ENCODE results near the gene ANO8.

ANO8 gene

DNA sequence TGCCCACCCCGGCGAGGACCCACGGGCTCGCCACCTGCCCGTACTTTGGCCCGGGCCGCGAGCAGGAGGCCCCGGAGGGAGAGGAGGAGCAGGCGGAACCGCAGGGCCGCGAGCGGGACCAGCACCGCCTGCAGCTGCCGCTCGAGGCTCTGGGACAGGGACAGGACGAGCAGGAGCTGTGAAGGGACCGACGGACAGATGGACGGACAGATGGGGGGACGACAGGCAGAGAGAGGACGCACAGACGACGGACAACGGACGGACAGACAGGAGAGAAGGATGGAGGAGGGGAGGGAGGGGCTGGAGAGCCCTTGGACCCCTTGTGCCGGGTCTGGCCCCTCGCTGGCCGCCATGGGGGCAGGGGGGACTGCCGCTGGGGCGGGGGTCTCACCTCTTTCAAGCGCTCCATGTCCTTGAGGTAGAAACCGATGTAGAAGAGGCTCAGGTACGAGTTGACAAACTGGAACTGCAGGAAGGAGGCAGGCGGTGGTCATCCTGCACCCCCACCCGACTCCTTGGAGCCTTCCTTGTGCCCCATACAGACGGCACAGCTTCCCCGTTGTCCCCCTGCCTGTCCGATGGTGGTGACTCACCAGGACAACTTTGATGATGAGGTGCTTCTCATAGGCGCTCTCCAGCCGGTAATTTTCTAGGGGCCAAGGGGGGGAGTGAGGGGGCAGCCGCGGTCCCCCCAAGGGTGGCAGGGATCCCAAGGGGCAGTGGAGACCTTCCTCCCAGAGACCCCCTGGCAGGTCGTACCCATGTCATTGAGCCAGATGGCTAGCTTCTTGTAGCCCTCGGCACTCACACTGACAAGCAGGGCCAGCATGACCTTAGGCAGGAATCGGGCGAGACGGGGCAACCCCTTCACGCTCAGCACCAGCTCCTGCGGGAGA lies 5.0 kb downstream of the ANO8 start:
- Histone ChIP-seq H3K4me3 (ENCODE audit: insufficient read depth, low read depth, low read length, poor library complexity, severe bottlenecking) (peak overlapping the region; percentile 46), H3K27me3 (replicated peaks; ENCODE audit: control insufficient read depth, insufficient read depth, low read length, poor library complexity, severe bottlenecking) (no peaks in the 10 kb centered on the region), H3K36me3 (ENCODE audit: control insufficient read depth, insufficient read depth, low read length) (no peaks in the 10 kb centered on the region), H3K27ac (ENCODE audit: insufficient read depth, low read length, poor library complexity, severe bottlenecking) (no peak overlapping the region), H3K4me1 (ENCODE audit: control insufficient read depth, insufficient read depth, low read length, poor library complexity, severe bottlenecking) (peaks cover 21% of the 10 kb centered on the region), H3K9me3 (ENCODE audit: control insufficient read depth, low read length) (no peaks in the 10 kb centered on the region)
- no peak for DNase-seq

DNA sequence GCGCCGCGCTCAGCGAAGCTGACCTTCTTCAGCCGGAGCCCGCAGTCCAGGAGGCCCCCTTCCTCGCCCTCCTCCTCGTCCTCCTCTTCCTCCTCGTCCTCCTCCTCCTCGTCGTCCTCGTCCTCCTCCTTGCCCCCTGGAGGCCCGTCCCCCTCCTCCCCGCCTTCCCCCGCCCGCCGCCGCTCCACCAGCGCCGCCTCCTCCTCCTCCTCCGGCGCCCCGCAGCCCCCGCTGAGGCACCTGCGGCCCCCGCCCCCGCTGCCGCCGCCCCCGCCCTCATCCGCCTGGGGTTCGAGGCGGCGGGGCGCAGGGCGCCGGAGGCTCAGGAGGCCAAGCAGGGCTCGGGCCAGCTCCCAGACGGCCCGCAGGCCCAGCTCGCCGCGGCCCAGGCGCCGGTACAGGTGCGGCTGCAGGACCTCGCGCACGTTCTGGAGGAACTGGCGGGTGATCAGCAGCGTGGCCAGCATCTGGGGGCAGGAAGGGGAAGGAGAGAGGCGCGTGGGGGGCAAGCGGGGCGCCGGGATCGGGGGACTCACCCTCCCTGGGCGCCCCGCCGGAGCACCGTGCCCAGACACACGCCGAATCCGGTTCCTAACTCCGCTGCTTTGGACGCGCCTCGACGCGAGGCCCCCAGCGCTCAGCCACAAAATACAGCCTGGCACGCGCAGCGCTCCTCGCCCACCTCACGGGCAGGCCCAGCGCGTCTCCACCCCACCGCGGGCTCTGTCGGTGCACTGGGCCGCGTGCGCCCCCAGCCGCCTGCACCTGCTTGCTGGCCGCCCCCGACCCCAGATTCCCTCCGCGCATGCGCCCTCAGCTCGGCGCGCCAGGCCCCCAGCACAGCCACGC lies 5.9 kb downstream of the ANO8 start:
- Histone ChIP-seq H3K36me3 (ENCODE audit: control insufficient read depth, insufficient read depth, low read length) (no peaks in the 10 kb centered on the region), H3K4me1 (ENCODE audit: control insufficient read depth, insufficient read depth, low read length, poor library complexity, severe bottlenecking) (peaks cover 15% of the 10 kb centered on the region), H3K9me3 (ENCODE audit: control insufficient read depth, low read length) (no peaks in the 10 kb centered on the region), H3K4me3 (ENCODE audit: insufficient read depth, low read depth, low read length, poor library complexity, severe bottlenecking) (peak overlapping the region; percentile 65), H3K27me3 (replicated peaks; ENCODE audit: control insufficient read depth, insufficient read depth, low read length, poor library complexity, severe bottlenecking) (no peaks in the 10 kb centered on the region), H3K27ac (ENCODE audit: insufficient read depth, low read length, poor library complexity, severe bottlenecking) (peak overlapping the region; percentile 68)
- DNase-seq: peak in 2 of 3 donors; percentile 11 to 26

DNA sequence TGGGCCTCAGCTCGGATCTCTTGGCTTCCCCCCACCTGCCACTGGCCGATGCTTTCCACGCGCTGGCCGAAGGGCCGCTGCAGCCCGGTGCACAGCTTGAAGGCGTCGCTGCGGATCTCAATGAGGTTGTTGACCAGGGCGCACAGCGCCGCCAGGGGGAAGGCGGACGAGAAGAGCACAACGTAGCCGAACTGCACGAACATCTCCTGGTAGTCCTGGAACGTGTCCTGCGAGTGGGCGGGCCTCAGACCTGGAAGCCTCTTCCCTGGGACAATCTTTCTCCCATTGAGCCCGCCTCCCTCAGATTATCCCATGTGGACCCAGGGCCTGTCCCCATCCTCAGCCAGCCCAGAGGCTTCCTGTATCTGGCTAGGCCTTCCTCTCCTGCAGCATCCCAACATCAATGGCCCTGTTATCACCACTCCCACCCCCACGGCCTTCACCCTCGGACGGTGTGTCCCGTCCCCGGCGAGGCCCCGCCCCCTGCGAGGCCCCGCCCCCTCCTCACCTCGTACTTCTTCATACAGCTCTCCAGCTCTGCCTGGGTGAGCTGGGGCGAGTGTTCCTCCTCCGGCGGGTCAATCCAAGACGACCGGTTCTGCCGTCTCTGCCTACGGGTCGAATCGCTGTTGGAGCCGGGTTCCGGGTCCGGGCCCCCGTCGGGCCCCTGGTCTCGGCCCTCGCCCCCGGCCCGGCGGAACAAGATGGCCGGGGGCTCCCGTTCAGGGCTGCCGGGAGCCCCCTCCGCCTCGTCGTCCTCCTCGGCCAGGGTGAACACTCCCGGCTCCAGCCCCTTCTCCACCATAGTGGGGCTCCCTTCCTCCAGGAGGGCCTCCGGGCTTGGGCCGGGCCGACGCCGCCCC lies 6.8 kb downstream of the ANO8 start:
- Histone ChIP-seq H3K9me3 (ENCODE audit: control insufficient read depth, low read length) (no peaks in the 10 kb centered on the region), H3K4me3 (ENCODE audit: insufficient read depth, low read depth, low read length, poor library complexity, severe bottlenecking) (peak overlapping the region; percentile 65), H3K36me3 (ENCODE audit: control insufficient read depth, insufficient read depth, low read length) (no peaks in the 10 kb centered on the region), H3K27ac (ENCODE audit: insufficient read depth, low read length, poor library complexity, severe bottlenecking) (peak overlapping the region; percentile 68), H3K27me3 (replicated peaks; ENCODE audit: control insufficient read depth, insufficient read depth, low read length, poor library complexity, severe bottlenecking) (no peaks in the 10 kb centered on the region), H3K4me1 (ENCODE audit: control insufficient read depth, insufficient read depth, low read length, poor library complexity, severe bottlenecking) (peaks cover 15% of the 10 kb centered on the region)
- DNase-seq: peak; percentile 41 to 52 (median 43)

GRCh38 chr19:17327068-17327653 lies 7.5 kb downstream of the ANO8 start:
- no peaks in the 10 kb centered on the region for H3K36me3 ChIP-seq (ENCODE audit: control insufficient read depth, insufficient read depth, low read length)
- H3K4me1 ChIP-seq (ENCODE audit: control insufficient read depth, insufficient read depth, low read length, poor library complexity, severe bottlenecking): peaks cover 15% of the 10 kb centered on the region
- H3K9me3 ChIP-seq (ENCODE audit: control insufficient read depth, low read length): no peaks in the 10 kb centered on the region
- DNase-seq: no peak
- no peaks in the 10 kb centered on the region for H3K27me3 ChIP-seq (replicated peaks; ENCODE audit: control insufficient read depth, insufficient read depth, low read length, poor library complexity, severe bottlenecking)
- no peak overlapping the region for H3K4me3 ChIP-seq (ENCODE audit: insufficient read depth, low read depth, low read length, poor library complexity, severe bottlenecking)
- H3K27ac ChIP-seq (ENCODE audit: insufficient read depth, low read length, poor library complexity, severe bottlenecking): no peak overlapping the region

GRCh38 chr19:17326595-17326966 lies 8.1 kb downstream of the ANO8 start:
- no peak overlapping the region for H3K27ac ChIP-seq (ENCODE audit: insufficient read depth, low read length, poor library complexity, severe bottlenecking)
- H3K4me1 ChIP-seq (ENCODE audit: control insufficient read depth, insufficient read depth, low read length, poor library complexity, severe bottlenecking): peaks cover 15% of the 10 kb centered on the region
- no peaks in the 10 kb centered on the region for H3K36me3 ChIP-seq (ENCODE audit: control insufficient read depth, insufficient read depth, low read length)
- H3K9me3 ChIP-seq (ENCODE audit: control insufficient read depth, low read length): no peaks in the 10 kb centered on the region
- no peak for DNase-seq
- H3K27me3 ChIP-seq (replicated peaks; ENCODE audit: control insufficient read depth, insufficient read depth, low read length, poor library complexity, severe bottlenecking): no peaks in the 10 kb centered on the region
- no peak overlapping the region for H3K4me3 ChIP-seq (ENCODE audit: insufficient read depth, low read depth, low read length, poor library complexity, severe bottlenecking)

DNA sequence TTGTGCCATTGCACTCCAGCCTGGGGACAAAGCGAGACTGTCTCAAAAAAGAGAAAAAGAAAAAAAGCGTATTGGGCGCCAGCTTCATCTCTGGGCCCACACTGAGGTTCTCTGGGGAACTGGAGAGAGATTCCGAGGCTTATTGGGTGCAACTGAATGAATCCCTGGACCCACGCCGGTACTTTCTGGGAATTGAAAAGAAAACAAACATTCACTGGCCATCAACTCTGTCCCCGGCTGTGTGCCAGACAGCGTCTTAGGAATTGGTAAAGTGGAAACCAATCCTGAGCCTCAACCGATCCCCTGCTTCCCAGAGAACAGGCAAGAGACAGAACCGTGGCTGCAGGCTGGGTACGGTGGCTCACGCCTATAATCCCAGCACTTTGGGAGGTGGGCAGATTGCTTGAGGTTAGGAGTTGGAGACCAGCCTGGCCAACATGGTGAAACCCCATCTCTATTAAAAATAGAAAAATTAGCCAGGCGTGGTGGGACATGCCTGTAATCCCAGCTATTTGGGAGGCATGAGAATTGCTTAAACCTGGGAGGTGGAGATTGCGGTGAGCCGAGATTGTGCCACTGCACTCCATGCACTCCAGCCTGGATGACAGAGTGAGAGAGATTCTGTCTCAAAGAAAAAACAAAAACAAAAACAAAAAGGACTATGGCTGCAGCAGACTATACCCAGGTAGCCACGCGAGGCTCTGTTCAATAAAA lies 8.6 kb downstream of the ANO8 start:
- no peak overlapping the region for H3K27ac ChIP-seq (ENCODE audit: insufficient read depth, low read length, poor library complexity, severe bottlenecking)
- no peaks in the 10 kb centered on the region for H3K9me3 ChIP-seq (ENCODE audit: control insufficient read depth, low read length)
- H3K27me3 ChIP-seq (replicated peaks; ENCODE audit: control insufficient read depth, insufficient read depth, low read length, poor library complexity, severe bottlenecking): no peaks in the 10 kb centered on the region
- DNase-seq: no peak
- peaks cover 15% of the 10 kb centered on the region for H3K4me1 ChIP-seq (ENCODE audit: control insufficient read depth, insufficient read depth, low read length, poor library complexity, severe bottlenecking)
- no peaks in the 10 kb centered on the region for H3K36me3 ChIP-seq (ENCODE audit: control insufficient read depth, insufficient read depth, low read length)
- H3K4me3 ChIP-seq (ENCODE audit: insufficient read depth, low read depth, low read length, poor library complexity, severe bottlenecking): no peak overlapping the region

GRCh38 chr19:17325133-17325532 lies 9.5 kb downstream of the ANO8 start:
- no peak overlapping the region for H3K27ac ChIP-seq (ENCODE audit: insufficient read depth, low read length, poor library complexity, severe bottlenecking)
- no peak for DNase-seq
- H3K4me3 ChIP-seq (ENCODE audit: insufficient read depth, low read depth, low read length, poor library complexity, severe bottlenecking): no peak overlapping the region
- no peaks in the 10 kb centered on the region for H3K9me3 ChIP-seq (ENCODE audit: control insufficient read depth, low read length)
- no peaks in the 10 kb centered on the region for H3K27me3 ChIP-seq (replicated peaks; ENCODE audit: control insufficient read depth, insufficient read depth, low read length, poor library complexity, severe bottlenecking)
- H3K36me3 ChIP-seq (ENCODE audit: control insufficient read depth, insufficient read depth, low read length): peaks cover 9% of the 10 kb centered on the region
- H3K4me1 ChIP-seq (ENCODE audit: control insufficient read depth, insufficient read depth, low read length, poor library complexity, severe bottlenecking): peaks cover 15% of the 10 kb centered on the region

- no peak for DNase-seq
- Histone ChIP-seq H3K9me3 (ENCODE audit: control insufficient read depth, low read length) (no peaks in the 10 kb centered on the region), H3K27me3 (replicated peaks; ENCODE audit: control insufficient read depth, insufficient read depth, low read length, poor library complexity, severe bottlenecking) (no peaks in the 10 kb centered on the region), H3K27ac (ENCODE audit: insufficient read depth, low read length, poor library complexity, severe bottlenecking) (no peak overlapping the region), H3K4me3 (ENCODE audit: insufficient read depth, low read depth, low read length, poor library complexity, severe bottlenecking) (no peak overlapping the region), H3K4me1 (ENCODE audit: control insufficient read depth, insufficient read depth, low read length, poor library complexity, severe bottlenecking) (peaks cover 14% of the 10 kb centered on the region), H3K36me3 (ENCODE audit: control insufficient read depth, insufficient read depth, low read length) (peaks cover 15% of the 10 kb centered on the region)
Observed at GRCh38 chr19:17324357-17325114, 10.1 kb downstream of the ANO8 start.
